H1 (cell line): ENCODE measurements around the gene DOLK.

Experiments
- EZH2 ChIP-seq: fragments of 200-600 bp; sonication (generic); IDR thresholded peaks from 2 replicates; pipeline ENCODE4 v1.7.1; 2012; ENCODE audit warnings: low read depth, mild to moderate bottlenecking, moderate library complexity, low read length, inconsistent platforms; ENCODE audit not compliant: severe bottlenecking
- JUN ChIP-seq: IDR thresholded peaks from 2 replicates; pipeline ENCODE4 v1.6.1; 2011; ENCODE audit warnings: low read depth, mild to moderate bottlenecking, improper control_type of control experiment, low read length
- JUND ChIP-seq: IDR thresholded peaks from 2 replicates; pipeline ENCODE4 v1.6.1; 2011; ENCODE audit warnings: mild to moderate bottlenecking, improper control_type of control experiment, low read length
- POLR2A ChIP-seq, 2 experiments: IDR thresholded peaks; 1 replicate in 1 of 2; 2 replicates in 1 of 2; pipeline ENCODE4 v1.6.1; 2011; ENCODE audit warnings: low read depth in 2 of 2, low read length in 2 of 2, mild to moderate bottlenecking in 2 of 2; ENCODE audit errors: control extremely low read depth in 1 of 2
- POLR2AphosphoS5 ChIP-seq: IDR thresholded peaks from 2 replicates; pipeline ENCODE4 v1.6.1; 2011; ENCODE audit warnings: low read depth, low read length
- SIX5 ChIP-seq: IDR thresholded peaks from 2 replicates; pipeline ENCODE4 v1.6.1; 2011; ENCODE audit warnings: mild to moderate bottlenecking, low read depth, low read length
- TAF1 ChIP-seq: IDR thresholded peaks from 2 replicates; pipeline ENCODE4 v1.6.1; 2011; ENCODE audit warnings: mild to moderate bottlenecking, low read depth, low read length
- TCF12 ChIP-seq: IDR thresholded peaks from 2 replicates; pipeline ENCODE4 v1.6.1; 2011; ENCODE audit warnings: low read depth, mild to moderate bottlenecking, low read length
- TF ChIP-seq, protein P1 (sequence below), 3 experiments: IDR thresholded peaks; 1 replicate in 2 of 3; 2 replicates in 1 of 3; pipeline versions ENCODE4 v1.5.1 to v1.6.1; 2011; ENCODE audit warnings: low read length in 3 of 3, mild to moderate bottlenecking in 3 of 3, inconsistent platforms in 2 of 3, low read depth in 1 of 3, moderate library complexity in 1 of 3; ENCODE audit not compliant: insufficient read depth in 1 of 3; ENCODE audit errors: control extremely low read depth in 1 of 3
- TF ChIP-seq, protein P2 (sequence below): IDR thresholded peaks from 2 replicates; pipeline ENCODE4 v1.6.1; 2011; ENCODE audit warnings: low read length, improper control_type of control experiment
- TF ChIP-seq, protein P3 (sequence below): IDR thresholded peaks from 2 replicates; pipeline ENCODE4 v1.6.1; 2011; ENCODE audit warnings: low read depth, mild to moderate bottlenecking, low read length; ENCODE audit not compliant: insufficient read depth

DNA sequence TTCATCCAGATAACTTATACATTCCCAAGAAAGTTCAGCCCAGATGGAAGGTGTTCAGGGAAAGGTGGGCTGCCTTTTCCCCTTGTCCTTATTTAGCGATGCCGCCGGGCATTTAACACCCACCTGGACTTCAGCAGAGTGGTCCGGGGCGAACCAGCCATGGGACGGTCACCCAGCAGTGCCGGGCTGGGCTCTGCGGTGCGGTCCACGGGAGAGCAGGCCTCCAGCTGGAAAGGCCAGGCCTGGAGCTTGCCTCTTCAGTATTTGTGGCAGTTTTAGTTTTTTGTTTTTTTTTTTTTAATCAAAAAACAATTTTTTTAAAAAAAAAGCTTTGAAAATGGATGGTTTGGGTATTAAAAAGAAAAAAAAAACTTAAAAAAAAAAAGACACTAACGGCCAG, 30.7 kb downstream of the DOLK start:
- TF ChIP-seq JUND, result no peak
- TF ChIP-seq EZH2, result no peak
- TF ChIP-seq POLR2A (IDR thresholded peaks at IDR 0.05; ENCODE audit: control extremely low read depth in 1 of 2, low read depth in 2 of 2, low read length in 2 of 2), result no peak
- TF ChIP-seq TCF12, result no peak
- TF ChIP-seq, protein P1, sequence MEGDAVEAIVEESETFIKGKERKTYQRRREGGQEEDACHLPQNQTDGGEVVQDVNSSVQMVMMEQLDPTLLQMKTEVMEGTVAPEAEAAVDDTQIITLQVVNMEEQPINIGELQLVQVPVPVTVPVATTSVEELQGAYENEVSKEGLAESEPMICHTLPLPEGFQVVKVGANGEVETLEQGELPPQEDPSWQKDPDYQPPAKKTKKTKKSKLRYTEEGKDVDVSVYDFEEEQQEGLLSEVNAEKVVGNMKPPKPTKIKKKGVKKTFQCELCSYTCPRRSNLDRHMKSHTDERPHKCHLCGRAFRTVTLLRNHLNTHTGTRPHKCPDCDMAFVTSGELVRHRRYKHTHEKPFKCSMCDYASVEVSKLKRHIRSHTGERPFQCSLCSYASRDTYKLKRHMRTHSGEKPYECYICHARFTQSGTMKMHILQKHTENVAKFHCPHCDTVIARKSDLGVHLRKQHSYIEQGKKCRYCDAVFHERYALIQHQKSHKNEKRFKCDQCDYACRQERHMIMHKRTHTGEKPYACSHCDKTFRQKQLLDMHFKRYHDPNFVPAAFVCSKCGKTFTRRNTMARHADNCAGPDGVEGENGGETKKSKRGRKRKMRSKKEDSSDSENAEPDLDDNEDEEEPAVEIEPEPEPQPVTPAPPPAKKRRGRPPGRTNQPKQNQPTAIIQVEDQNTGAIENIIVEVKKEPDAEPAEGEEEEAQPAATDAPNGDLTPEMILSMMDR (IDR thresholded peaks at IDR 0.05; ENCODE audit: control extremely low read depth in 1 of 3, insufficient read depth in 1 of 3, low read depth in 1 of 3, low read length in 3 of 3), result no peak
- TF ChIP-seq, protein P2, sequence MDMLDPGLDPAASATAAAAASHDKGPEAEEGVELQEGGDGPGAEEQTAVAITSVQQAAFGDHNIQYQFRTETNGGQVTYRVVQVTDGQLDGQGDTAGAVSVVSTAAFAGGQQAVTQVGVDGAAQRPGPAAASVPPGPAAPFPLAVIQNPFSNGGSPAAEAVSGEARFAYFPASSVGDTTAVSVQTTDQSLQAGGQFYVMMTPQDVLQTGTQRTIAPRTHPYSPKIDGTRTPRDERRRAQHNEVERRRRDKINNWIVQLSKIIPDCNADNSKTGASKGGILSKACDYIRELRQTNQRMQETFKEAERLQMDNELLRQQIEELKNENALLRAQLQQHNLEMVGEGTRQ, result no peak
- TF ChIP-seq, protein P3, sequence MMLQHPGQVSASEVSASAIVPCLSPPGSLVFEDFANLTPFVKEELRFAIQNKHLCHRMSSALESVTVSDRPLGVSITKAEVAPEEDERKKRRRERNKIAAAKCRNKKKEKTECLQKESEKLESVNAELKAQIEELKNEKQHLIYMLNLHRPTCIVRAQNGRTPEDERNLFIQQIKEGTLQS, result no peak
- TF ChIP-seq JUN, result no peak
- TF ChIP-seq TAF1, result no peak
- TF ChIP-seq SIX5, result no peak
- no peak for TF ChIP-seq POLR2AphosphoS5
